NCI-H748 (cell line): ENCODE measurements around the gene MAPK8IP1.

ENCODE experiments used
- DNase-seq: peaks from one replicate; lab custom pipeline; 2025; ENCODE audit not compliant: unreplicated experiment; lab: John Stamatoyannopoulos, UW

The MAPK8IP1 gene

GRCh38 chr11:45859661-45860140 is 25.8 kb upstream of the MAPK8IP1 start:
- DNase-seq: no peak

DNA sequence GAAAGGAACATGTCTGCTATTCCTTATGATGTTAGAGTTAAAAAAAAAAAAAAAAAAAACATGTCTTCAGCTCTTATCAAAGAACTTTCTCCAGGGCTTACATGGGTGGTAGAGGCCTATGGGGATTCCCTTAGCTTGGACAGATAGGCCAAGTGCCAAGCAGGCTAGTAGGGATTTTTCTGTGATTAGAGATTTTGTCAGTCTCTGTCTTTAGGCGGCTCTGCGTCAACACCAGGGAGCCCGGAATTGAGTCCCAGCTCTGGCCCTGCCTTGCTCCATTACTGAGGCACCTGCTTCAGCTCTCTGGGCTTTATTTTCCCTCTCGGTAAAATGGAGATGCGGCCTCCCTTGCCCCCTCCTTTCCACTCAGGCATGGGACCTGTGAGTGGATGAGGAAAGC is 25.1 kb upstream of the MAPK8IP1 start:
- no peak for DNase-seq

DNA sequence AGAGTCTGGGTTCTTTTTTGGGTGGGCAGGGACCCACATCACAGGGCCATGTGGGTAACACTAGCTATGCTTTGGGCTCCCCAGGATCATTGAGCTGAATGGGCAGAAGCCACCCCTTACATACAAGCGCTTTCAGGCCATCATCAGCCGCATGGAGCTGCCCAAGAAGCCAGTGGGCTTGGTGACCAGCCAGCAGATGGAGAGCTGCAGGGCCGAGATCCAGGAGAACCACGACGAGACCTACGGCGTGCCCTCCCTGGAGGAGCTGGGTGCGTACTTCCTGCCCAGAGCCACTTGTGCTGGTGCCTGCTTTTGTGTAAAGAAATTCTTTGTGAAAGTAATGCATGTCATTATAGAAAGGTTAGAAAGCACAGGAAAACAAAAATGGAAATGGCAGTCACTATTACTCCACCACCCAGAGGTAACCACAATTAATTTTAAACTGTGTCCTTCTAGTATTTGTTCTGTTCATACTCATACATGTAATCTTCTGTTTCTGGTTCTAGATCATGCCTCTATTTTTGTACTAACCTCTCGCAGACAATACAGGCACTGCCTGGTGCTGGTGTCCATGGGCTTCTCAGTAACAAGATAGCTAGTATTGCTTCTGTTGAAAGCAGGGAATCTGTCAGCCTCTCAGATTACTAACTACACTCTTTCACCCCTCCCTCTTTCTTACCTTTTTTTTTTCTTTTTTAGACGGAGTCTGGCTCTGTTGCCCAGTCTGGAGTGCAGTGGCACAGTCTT is 24.5 kb upstream of the MAPK8IP1 start:
- DNase-seq: no peak

- no peak for DNase-seq
These were observed 21.4 kb upstream of the MAPK8IP1 start for GRCh38 chr11:45864041-45864440.

DNA sequence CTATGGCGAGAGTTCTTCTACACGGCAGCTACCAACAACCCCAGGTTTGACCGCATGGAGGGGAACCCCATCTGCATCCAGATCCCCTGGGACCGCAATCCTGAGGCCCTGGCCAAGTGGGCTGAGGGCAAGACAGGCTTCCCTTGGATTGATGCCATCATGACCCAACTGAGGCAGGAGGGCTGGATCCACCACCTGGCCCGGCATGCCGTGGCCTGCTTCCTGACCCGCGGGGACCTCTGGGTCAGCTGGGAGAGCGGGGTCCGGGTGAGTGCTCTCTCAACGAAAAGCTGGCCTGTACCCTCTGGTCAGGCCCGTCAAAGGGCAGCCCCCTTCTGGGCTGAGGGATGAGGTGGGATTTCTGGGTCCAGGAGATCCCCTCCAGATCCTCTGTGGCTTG is 15.9 kb upstream of the MAPK8IP1 start:
- DNase-seq: no peak

- DNase-seq: no peak
These were observed 14.7 kb upstream of the MAPK8IP1 start for GRCh38 chr11:45870706-45871105.

- DNase-seq: no peak
These were observed 13.8 kb upstream of the MAPK8IP1 start for GRCh38 chr11:45871638-45872037.

GRCh38 chr11:45872651-45873356 is 12.6 kb upstream of the MAPK8IP1 start:
- DNase-seq: peak; percentile 75

- DNase-seq: no peak
These were observed 9.1 kb upstream of the MAPK8IP1 start for GRCh38 chr11:45876401-45876800.

GRCh38 chr11:45877221-45877620 is 8.2 kb upstream of the MAPK8IP1 start:
- no peak for DNase-seq

- no peak for DNase-seq
These were observed 7.6 kb upstream of the MAPK8IP1 start for GRCh38 chr11:45877845-45878244.

DNA sequence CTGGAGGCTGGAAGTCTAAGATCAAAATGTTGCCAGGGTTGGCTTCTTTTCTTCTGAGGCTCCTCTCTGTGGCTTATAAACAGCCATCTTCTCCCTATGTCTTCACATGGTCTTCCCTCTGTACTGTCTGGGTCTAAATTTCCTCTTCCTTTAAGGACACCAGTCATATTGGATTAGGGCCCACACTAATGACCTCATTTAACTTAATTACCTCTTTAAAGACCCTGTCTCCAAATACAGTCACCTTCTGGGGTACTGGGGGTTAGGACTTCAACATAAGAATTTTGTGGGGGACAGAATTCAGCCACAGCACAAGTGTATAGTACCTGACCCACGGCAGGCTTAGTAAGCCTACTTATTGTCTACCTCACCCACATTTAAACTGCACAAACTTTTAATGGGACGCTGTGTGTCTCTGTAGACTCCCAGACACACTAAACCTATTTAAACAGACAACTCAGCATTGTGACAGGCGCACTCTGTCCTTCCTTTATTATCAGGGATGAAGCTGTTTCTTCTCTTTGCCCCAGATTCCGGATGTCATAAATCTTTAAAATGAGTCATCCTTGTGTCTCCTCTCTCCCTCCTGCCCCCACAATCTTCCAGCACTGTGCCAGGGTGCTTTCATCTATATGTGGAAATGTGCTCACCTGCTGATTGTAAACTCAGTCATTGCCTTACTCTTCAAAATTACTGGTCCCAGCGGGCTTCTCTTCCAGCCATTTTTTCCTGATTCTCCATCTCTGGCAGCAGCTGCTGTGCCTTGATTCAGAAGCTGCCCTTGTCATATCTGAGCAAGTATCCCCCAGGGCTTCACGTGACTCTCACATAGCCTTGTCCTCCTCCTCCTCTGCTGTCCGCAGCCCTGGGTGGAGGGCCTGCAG is 5.4 kb upstream of the MAPK8IP1 start:
- no peak for DNase-seq

- DNase-seq: no peak
These were observed 4.5 kb upstream of the MAPK8IP1 start for GRCh38 chr11:45880772-45881570.

- no peak for DNase-seq
These were observed 3.6 kb upstream of the MAPK8IP1 start for GRCh38 chr11:45881708-45882368.

GRCh38 chr11:45884596-45885185 is 760 bp upstream of the MAPK8IP1 start:
- no peak for DNase-seq

DNA sequence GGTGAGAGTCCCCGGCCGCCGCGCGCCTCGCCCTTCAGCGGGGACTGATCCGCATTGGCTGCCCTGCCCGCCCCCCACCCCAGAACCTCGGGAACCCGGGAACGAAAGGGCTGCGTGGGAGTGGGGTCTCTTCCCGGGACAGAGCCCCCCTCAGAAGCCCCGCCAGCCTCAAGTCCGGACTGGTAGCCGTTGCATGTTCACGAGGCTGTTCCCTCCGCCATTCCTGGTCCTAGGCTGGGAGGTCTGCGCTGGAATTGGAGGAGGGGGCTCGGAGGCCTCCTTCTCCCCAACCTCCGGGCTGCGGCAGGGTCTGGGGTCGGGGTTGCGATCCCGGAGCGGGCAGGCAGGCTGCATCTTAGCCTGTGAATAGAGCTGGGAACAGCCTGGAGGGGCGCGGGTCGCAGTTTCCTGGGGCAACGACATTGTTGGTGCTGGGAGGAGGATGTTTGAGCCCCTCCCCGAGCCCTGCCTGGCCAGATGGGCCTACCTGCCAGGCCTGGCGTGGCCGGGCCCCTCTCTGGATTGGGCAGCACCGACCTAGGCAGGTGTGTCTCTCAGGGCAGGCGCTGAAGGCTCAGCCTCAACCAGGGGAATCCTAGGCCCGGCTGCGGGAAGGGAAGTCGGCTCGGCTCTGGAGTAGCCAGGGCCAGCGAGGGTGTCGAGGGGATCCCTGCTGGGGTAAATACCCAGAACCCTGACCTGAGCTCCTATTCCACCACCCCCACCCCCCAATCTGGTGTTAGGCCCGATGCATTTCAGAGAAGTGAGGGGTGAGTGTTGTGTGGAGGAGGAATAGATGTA is 670 bp downstream of the MAPK8IP1 start:
- peak; percentile 71 for DNase-seq

GRCh38 chr11:45886816-45887520 is 1.5 kb downstream of the MAPK8IP1 start:
- no peak for DNase-seq

DNA sequence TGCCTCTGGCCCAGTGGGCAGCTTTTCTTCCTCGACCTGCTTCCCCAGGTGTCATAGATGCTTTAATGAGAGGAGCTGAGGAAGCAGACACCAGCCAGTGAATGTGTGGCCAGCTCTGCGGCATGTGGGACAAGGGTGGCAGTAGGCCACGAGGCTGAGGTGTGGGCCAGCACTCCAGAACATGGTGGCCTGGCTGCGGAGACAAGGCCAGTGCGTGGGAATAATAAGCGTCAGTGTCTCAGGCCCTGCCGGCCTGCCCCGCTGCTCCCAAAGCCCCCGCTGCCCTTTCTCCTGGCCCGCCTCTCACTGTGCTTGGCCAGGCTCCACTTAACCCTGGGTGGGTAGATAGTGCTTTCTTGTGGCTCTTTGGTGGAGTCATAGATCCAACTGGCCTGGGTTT is 2.1 kb downstream of the MAPK8IP1 start:
- no peak for DNase-seq
